Neural progenitor cell (in vitro differentiated cells): ENCODE measurements around the gene RNF212B.

Experiments
- EZH2 ChIP-seq: fragments of 200-600 bp; sonication (generic); IDR thresholded peaks from 2 replicates; pipeline ENCODE4 v1.6.1; 2017; ENCODE audit warnings: antibody characterized with exemption, mild to moderate bottlenecking, moderate library complexity
- EZH2phosphoT487 ChIP-seq: fragments of 200-600 bp; sonication (generic); IDR thresholded peaks from 2 replicates; pipeline ENCODE4 v1.6.1; 2017; ENCODE audit warnings: antibody characterized with exemption
- TF ChIP-seq, protein P1 (sequence below): fragments of 200-600 bp; sonication (generic); IDR thresholded peaks from 2 replicates; pipeline ENCODE4 v1.5.1; 2017; ENCODE audit warnings: antibody characterized with exemption, mild to moderate bottlenecking

- TF ChIP-seq, protein P1, sequence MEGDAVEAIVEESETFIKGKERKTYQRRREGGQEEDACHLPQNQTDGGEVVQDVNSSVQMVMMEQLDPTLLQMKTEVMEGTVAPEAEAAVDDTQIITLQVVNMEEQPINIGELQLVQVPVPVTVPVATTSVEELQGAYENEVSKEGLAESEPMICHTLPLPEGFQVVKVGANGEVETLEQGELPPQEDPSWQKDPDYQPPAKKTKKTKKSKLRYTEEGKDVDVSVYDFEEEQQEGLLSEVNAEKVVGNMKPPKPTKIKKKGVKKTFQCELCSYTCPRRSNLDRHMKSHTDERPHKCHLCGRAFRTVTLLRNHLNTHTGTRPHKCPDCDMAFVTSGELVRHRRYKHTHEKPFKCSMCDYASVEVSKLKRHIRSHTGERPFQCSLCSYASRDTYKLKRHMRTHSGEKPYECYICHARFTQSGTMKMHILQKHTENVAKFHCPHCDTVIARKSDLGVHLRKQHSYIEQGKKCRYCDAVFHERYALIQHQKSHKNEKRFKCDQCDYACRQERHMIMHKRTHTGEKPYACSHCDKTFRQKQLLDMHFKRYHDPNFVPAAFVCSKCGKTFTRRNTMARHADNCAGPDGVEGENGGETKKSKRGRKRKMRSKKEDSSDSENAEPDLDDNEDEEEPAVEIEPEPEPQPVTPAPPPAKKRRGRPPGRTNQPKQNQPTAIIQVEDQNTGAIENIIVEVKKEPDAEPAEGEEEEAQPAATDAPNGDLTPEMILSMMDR = no peak
- no peak for TF ChIP-seq EZH2
- TF ChIP-seq EZH2phosphoT487 = no peak
Observed at GRCh38 chr14:23285530-23286019, 47.8 kb downstream of the RNF212B start.
